ENCODE data around the gene CACNA1G. TPM values are rescaled to one million over a fixed set of nuclear protein-coding genes. Genes with fewer than 3 reads are reported as not detected.

The CACNA1G gene
- total and polyA plus RNA-seq, 9 of the 15 experiments (the other 6 are each of a cell fraction or from before 2014, with no cell fraction given), result 0.01 TPM; not detected in 8

- Histone ChIP-seq H3K4me2 (ENCODE audit: insufficient read depth, low read length) (no peak overlapping the region), H3K27me3 (ENCODE audit: control insufficient read depth in 2 of 2, insufficient read depth in 2 of 2, low read length in 2 of 2) (peaks cover 25 to 53% of the 10 kb centered on the region in 2 experiments), H3K9me1 (ENCODE audit: control insufficient read depth, insufficient read depth, low read length) (no peaks in the 10 kb centered on the region), H3K27ac (ENCODE audit: extremely low read depth, low read depth, low read length) (no peak overlapping the region), H3K9me3 (replicated peaks; ENCODE audit: control insufficient read depth, insufficient read depth, low read depth, low read length) (no peaks in the 10 kb centered on the region), H3K4me1 (replicated peaks in 1 of 2; ENCODE audit: control insufficient read depth in 2 of 2, insufficient read depth in 2 of 2, low read length in 2 of 2) (peaks cover 9 to 38% of the 10 kb centered on the region in 2 experiments), H3K4me3 (no peak overlapping the region), H3K9ac (ENCODE audit: insufficient read depth in 1 of 2, low read depth in 2 of 2, low read length in 2 of 2) (no peak overlapping the region), H3K79me2 (ENCODE audit: control insufficient read depth, insufficient read depth, low read length) (no peaks in the 10 kb centered on the region), H4K20me1 (replicated peaks; ENCODE audit: control insufficient read depth, insufficient read depth, low read length) (peaks cover 20% of the 10 kb centered on the region; the same call in 1 of the 2 replicates), H2AFZ (ENCODE audit: low read depth, low read length) (no peak overlapping the region), H3K36me3 (ENCODE audit: control insufficient read depth, insufficient read depth, low read length) (no peaks in the 10 kb centered on the region)
- TF ChIP-seq, protein P1, sequence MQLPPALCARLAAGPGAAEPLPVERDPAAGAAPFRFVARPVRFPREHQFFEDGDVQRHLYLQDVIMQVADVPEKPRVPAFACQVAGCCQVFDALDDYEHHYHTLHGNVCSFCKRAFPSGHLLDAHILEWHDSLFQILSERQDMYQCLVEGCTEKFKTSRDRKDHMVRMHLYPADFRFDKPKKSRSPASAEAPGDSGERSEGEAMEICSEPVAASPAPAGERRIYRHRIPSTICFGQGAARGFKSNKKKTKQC (CRISPR knock-in tag; IDR thresholded peaks at IDR 0.05), result no peak
- TF ChIP-seq, protein P2, sequence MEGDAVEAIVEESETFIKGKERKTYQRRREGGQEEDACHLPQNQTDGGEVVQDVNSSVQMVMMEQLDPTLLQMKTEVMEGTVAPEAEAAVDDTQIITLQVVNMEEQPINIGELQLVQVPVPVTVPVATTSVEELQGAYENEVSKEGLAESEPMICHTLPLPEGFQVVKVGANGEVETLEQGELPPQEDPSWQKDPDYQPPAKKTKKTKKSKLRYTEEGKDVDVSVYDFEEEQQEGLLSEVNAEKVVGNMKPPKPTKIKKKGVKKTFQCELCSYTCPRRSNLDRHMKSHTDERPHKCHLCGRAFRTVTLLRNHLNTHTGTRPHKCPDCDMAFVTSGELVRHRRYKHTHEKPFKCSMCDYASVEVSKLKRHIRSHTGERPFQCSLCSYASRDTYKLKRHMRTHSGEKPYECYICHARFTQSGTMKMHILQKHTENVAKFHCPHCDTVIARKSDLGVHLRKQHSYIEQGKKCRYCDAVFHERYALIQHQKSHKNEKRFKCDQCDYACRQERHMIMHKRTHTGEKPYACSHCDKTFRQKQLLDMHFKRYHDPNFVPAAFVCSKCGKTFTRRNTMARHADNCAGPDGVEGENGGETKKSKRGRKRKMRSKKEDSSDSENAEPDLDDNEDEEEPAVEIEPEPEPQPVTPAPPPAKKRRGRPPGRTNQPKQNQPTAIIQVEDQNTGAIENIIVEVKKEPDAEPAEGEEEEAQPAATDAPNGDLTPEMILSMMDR (IDR thresholded peaks at IDR 0.05 in 2 of 3, conservative IDR thresholded peaks at IDR 0.05 in 1 of 3; ENCODE audit: insufficient read depth in 2 of 3, low read depth in 1 of 3, low read length in 3 of 3), result 0 out of 6 replicates have a peak, but pooled peaks of 1 of the 3 experiments have one; percentile 18
- POLR2A ChIA-PET, result interaction anchor here (0.7 to 1.2 kb wide), 4 partner anchors 9 to 163 kb away, joined by 3 to 5 read pairs (median 3); partner anchors contain the start of gene LUC7L3
- ATAC-seq (no peak), DNase-seq (ENCODE audit: extremely low read depth in 1 of 4, low spot score in 3 of 4) (no peak), FAIRE-seq (no peak)
- BruUV-seq (replicated peaks), result no TSS peak
- intact Hi-C loops (cut with micrococcal nuclease), result no loop called here
- CTCF ChIA-PET (ENCODE audit: low intra/inter-chr PET ratio), result no interaction called here
- 13% methylated on average over 20 of the region's 22 CpGs for WGBS (ENCODE audit: insufficient coverage, low coverage, missing lambda C conversion rate)
- in situ Hi-C loops (cut with MboI), result no loop called here
These were observed 2.0 kb downstream of the CACNA1G start for GRCh38 chr17:50562242-50563091.
